ENCODE measurements around the gene CUL4A.

DNA sequence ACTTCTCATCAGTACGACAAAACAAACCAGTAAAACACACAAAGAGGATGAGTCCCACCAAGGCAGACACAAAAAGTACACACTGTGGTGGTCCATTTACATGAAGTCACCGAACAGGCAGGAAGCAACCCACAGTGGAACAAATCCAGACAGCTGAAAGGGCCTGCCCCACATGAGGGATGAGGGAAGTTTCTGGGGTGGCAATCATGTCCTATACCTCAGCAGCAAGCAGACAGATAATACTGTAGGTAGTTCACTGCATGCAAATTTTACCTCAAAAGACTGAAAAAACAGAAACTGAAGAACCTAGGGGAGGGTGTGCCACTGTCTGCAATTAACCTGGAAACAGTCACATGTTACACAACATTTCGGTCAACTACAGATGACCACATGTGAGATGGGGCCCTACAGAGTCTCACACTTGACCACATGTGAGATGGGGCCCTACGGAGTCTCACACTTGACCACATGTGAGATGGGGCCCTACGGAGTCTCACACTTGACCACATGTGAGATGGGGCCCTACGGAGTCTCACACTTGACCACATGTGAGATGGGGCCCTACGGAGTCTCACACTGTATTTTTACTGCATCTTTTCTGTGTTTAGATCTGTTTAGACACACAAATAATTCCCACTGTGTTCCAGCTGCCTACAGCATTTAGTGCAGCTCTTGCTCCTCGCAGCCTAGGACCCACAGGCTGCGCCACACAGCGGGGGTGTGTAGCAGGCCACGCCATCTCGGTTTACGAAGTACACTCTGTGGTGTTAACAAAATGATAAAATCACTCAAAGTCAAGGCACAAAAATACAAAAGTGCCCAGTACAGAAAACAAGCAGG lies 23.1 kb upstream of the CUL4A start:
- TF ChIP-seq, protein P1, sequence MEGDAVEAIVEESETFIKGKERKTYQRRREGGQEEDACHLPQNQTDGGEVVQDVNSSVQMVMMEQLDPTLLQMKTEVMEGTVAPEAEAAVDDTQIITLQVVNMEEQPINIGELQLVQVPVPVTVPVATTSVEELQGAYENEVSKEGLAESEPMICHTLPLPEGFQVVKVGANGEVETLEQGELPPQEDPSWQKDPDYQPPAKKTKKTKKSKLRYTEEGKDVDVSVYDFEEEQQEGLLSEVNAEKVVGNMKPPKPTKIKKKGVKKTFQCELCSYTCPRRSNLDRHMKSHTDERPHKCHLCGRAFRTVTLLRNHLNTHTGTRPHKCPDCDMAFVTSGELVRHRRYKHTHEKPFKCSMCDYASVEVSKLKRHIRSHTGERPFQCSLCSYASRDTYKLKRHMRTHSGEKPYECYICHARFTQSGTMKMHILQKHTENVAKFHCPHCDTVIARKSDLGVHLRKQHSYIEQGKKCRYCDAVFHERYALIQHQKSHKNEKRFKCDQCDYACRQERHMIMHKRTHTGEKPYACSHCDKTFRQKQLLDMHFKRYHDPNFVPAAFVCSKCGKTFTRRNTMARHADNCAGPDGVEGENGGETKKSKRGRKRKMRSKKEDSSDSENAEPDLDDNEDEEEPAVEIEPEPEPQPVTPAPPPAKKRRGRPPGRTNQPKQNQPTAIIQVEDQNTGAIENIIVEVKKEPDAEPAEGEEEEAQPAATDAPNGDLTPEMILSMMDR (conservative IDR thresholded peaks at IDR 0.05; ENCODE audit: low read length) = no peak
- TF ChIP-seq EZH2phosphoT487 (IDR thresholded peaks at IDR 0.05; ENCODE audit: borderline replicate concordance) = no peak
